Subcutaneous abdominal adipose tissue (tissue), 5 donors: ENCODE data around the gene TFIP11.
A peak's percentile ranks its signal among the peaks of the same experiment; 100 is the strongest.

Source experiments
- H3K27ac ChIP-seq: one replicate; pipeline ENCODE4 v1.7.0; 2013; ENCODE audit warnings: low read depth, mild to moderate bottlenecking, inconsistent platforms, low read length, moderate library complexity
- H3K27me3 ChIP-seq, 5 donors: one replicate each; pipeline ENCODE4 v1.7.0; 2013; ENCODE audit warnings: low read length in 5 of 5, inconsistent platforms in 1 of 5; ENCODE audit not compliant: control insufficient read depth in 5 of 5, insufficient read depth in 4 of 5
- H3K36me3 ChIP-seq, 5 donors: one replicate each; pipeline ENCODE4 v1.7.0; 2013; ENCODE audit warnings: low read length in 5 of 5; ENCODE audit not compliant: control insufficient read depth in 5 of 5, insufficient read depth in 5 of 5
- H3K4me1 ChIP-seq, 5 donors: one replicate each; pipeline ENCODE4 v1.7.0; 2013; ENCODE audit warnings: low read length in 5 of 5, mild to moderate bottlenecking in 3 of 5, moderate library complexity in 1 of 5; ENCODE audit not compliant: control insufficient read depth in 5 of 5, insufficient read depth in 5 of 5
- H3K4me3 ChIP-seq, 5 donors: one replicate each; pipeline ENCODE4 v1.7.0; 2013; ENCODE audit warnings: low read length in 5 of 5, low read depth in 1 of 5
- H3K9ac ChIP-seq, 5 donors: one replicate each; pipeline ENCODE4 v1.7.0; 2013; ENCODE audit warnings: low read length in 5 of 5, mild to moderate bottlenecking in 4 of 5, moderate library complexity in 3 of 5
- H3K9me3 ChIP-seq, 5 donors: one replicate each; pipeline ENCODE4 v1.7.0; 2013; ENCODE audit warnings: low read length in 5 of 5; ENCODE audit not compliant: control insufficient read depth in 5 of 5
- donor health status: healthy.
- donor health status: healthy.
- donor health status: healthy.
- donor health status: healthy.
- donor health status: healthy.

The TFIP11 gene

DNA sequence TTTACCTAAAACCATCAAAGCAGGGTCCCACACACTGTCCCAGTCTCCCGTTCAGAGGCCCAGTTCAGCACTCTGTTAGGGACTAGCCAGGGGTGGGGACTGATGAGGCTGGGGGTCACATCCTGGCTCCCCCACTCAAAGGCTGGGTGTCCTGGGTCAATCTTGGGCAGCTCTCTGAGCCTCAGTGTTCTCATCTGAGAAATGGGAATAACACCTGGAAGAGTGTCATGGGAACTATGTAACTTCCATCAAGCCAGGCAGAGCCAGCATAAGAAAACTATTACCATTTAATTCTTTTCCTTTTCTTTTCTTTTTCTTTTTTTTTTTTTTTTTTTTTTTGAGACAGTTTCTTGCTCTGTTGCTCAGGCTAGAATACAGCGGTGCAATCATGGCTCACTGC is 39.3 kb upstream of the TFIP11 start:
- Histone ChIP-seq H3K4me1 (peaks cover 5 to 73% (median 45%) of the 10 kb centered on the region in 5 donors), H3K9ac (no peak overlapping the region), H3K27me3 (no peaks in the 10 kb centered on the region), H3K4me3 (no peak overlapping the region), H3K36me3 (peaks cover 0 to 5% (median 0%) of the 10 kb centered on the region in 5 donors), H3K9me3 (no peaks in the 10 kb centered on the region), H3K27ac (peak overlapping the region; percentile 63)

DNA sequence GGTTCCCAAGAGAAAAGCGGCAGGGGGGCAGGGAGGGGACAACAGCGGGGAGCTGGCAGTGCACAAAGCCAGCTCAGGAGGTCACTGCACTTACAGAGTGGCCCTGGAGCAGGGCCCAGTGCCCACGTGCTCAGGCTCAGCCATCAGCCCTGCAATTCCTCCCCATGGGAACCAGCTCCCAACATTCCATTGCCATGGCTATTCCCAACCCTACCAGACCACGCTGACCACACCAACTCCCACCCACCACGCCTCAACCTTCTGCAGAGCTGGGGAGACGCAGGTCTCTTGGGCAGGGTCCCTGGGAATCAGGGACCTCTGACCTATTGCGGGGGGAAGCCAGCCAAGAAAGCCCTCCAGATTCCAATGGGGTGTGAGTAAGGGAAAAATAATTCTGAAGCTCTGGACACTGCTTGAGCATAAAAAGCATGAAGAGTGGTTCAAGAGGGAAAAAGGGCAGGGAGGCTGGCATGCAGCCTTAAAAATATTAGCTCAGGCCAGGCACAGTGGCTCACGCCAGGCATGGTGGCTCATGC is 38.3 kb upstream of the TFIP11 start:
- no peaks in the 10 kb centered on the region for H3K9me3 ChIP-seq
- peak overlapping the region in 2 of 5 donors; percentile 21 to 25 for H3K9ac ChIP-seq
- H3K27ac ChIP-seq = peak overlapping the region; percentile 63
- H3K4me3 ChIP-seq = no peak overlapping the region
- H3K36me3 ChIP-seq = peaks cover 0 to 2% (median 0%) of the 10 kb centered on the region in 5 donors
- peaks cover 5 to 75% (median 50%) of the 10 kb centered on the region in 5 donors for H3K4me1 ChIP-seq
- H3K27me3 ChIP-seq = no peaks in the 10 kb centered on the region

DNA sequence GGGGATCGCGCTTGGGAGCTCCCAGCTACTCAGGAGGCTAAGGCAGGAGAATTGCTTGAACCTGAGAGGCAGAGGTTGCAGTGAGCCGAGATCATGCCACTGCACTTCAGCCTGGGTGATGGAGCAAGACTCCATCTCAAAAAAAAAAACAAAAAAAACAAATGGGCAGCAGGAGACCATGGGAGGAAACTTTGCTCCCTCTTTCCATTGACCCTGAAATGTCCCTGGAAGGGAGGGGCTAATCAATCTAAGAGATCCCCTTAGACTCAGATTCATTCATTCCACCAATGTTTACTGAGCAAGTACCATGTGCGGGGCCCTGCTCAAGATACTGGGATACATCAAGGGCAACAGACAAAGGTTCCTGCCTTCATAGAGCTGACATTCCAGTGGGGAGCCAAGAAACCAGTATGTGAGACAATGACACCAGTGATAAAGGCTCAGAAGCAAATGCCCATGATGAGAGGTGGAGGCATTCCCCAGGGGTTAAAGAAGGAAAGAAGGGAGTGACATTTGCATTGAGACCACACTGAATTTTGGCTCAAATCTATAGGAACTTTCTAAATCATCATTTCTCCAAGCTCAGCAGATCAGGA is 37.7 kb upstream of the TFIP11 start:
- Histone ChIP-seq H3K27ac (peak overlapping the region; percentile 63), H3K4me1 (peaks cover 5 to 75% (median 47%) of the 10 kb centered on the region in 5 donors), H3K27me3 (no peaks in the 10 kb centered on the region), H3K9ac (peak overlapping the region in 1 of 5 donors; percentile 21), H3K36me3 (no peaks in the 10 kb centered on the region), H3K9me3 (no peaks in the 10 kb centered on the region), H3K4me3 (no peak overlapping the region)

DNA sequence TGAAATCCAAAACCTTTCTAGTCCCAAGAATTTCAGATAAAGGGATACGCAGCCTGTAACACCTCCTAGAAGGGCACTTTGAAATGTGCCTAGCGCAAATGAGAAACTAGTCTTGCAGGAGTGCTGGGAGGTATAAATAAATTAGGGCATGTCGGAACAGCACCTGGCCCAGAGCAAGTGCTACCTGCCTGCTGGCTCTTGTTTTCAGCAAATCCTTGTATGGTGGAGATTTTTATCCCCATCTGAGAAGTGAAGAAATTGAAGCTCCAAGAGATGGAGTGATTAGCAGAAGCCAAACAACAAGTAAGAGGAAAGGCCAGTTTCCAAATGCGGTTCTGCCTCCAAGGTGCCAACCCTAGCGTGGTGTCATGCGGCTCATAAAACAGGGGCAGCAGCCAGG is 36.7 kb upstream of the TFIP11 start:
- H3K9ac ChIP-seq = no peak overlapping the region

DNA sequence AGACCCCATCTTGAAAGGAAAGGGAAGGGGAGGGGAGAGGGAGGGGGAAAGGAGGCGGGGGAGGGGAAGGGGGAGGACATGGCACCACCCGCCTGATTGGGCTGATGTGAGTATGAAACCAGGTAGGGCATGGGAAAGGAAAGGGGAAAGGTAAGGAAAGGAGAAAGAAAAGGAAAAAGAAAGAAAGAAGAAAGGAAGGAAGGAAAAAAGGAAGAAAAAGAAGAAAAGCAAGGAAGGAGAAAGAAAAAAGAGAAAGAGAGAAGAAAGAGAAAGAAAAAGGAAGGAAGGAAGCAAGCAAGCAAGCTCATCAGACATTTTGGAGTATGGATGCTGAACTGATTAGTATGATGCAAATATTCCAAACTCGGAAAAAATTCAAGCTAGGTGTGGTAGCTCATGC is 36.0 kb upstream of the TFIP11 start:
- Histone ChIP-seq H3K9me3 (no peaks in the 10 kb centered on the region), H3K27me3 (no peaks in the 10 kb centered on the region), H3K36me3 (peaks cover 0 to 3% (median 0%) of the 10 kb centered on the region in 5 donors), H3K4me3 (no peak overlapping the region), H3K4me1 (peaks cover 5 to 74% (median 51%) of the 10 kb centered on the region in 5 donors), H3K9ac (no peak overlapping the region), H3K27ac (no peak overlapping the region)

More for the DNA sequence above, 36.7 kb upstream of the TFIP11 start:
- Histone ChIP-seq H3K36me3 (no peaks in the 10 kb centered on the region), H3K27me3 (no peaks in the 10 kb centered on the region), H3K4me3 (no peak overlapping the region), H3K27ac (no peak overlapping the region), H3K9me3 (no peaks in the 10 kb centered on the region), H3K4me1 (peaks cover 5 to 75% (median 47%) of the 10 kb centered on the region in 5 donors)

DNA sequence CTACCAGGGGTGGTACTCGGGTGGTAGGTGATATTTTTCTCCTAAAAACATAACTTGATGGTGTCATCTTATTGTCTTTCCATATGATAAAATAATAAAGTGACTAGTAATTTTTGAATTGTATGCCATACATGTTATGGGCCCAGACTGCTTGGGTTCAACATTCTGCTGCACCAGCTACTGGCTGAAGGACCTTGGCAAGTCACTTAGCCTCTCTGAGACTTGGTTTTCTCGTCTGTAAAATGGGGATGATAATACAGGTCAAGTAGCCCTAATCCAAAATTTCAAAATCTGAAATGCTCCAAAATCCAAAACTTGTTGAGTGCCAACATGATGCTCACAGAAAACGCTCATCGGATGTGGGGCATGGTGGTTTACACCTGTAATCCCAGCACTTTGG is 35.6 kb upstream of the TFIP11 start:
- peaks cover 0 to 4% (median 3%) of the 10 kb centered on the region in 5 donors for H3K36me3 ChIP-seq
- no peaks in the 10 kb centered on the region for H3K27me3 ChIP-seq
- H3K9ac ChIP-seq = no peak overlapping the region
- no peaks in the 10 kb centered on the region for H3K9me3 ChIP-seq
- H3K27ac ChIP-seq = no peak overlapping the region
- peaks cover 5 to 70% (median 51%) of the 10 kb centered on the region in 5 donors for H3K4me1 ChIP-seq
- H3K4me3 ChIP-seq = no peak overlapping the region

DNA sequence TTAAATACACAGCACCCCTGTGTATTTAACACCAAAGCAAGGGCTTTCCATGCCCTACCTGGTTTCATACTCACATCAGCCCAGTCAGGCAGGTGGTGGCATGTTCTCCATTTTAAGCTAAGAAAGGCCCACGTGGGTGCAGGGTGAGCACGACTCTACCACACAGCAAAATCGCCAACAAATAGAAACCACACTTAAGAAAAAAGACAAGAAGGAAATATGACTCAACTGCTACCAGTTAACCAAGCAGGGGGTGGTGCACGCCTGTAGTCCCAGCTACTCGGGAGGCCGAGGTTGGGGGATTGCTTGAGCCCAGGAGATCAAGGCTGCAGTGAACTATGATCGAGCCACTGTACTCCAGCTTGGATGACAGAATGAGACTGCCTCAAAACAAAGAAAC is 35.2 kb upstream of the TFIP11 start:
- Histone ChIP-seq H3K9me3 (no peaks in the 10 kb centered on the region), H3K27ac (no peak overlapping the region), H3K36me3 (peaks cover 0 to 9% (median 5%) of the 10 kb centered on the region in 5 donors), H3K27me3 (no peaks in the 10 kb centered on the region), H3K9ac (no peak overlapping the region), H3K4me3 (no peak overlapping the region), H3K4me1 (peaks cover 5 to 71% (median 54%) of the 10 kb centered on the region in 5 donors)

DNA sequence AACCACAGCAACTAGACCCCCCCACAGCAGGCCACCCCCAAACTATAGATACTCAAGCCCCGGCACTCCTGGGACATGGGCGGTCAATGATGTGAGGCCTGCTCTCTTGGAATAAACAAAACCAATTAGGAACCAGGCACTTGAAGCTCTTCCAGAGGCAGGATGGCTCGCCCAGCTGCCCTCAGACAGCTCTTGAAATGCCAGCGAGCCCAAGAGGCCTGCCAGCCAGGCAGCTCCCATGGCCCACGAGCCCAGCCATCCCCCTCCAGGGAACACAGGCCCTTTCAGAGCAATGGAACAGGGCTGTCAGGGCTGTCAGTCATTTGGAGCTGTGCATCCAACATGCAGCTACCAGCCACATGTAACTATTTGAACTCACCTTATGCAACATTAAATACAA is 34.0 kb upstream of the TFIP11 start:
- no peaks in the 10 kb centered on the region for H3K27me3 ChIP-seq
- H3K4me3 ChIP-seq = no peak overlapping the region
- H3K9me3 ChIP-seq = no peaks in the 10 kb centered on the region
- peaks cover 5 to 67% (median 49%) of the 10 kb centered on the region in 5 donors for H3K4me1 ChIP-seq
- H3K9ac ChIP-seq = peak overlapping the region in 2 of 5 donors; percentile 11 to 41
- no peak overlapping the region for H3K27ac ChIP-seq
- peaks cover 0 to 16% (median 13%) of the 10 kb centered on the region in 5 donors for H3K36me3 ChIP-seq

DNA sequence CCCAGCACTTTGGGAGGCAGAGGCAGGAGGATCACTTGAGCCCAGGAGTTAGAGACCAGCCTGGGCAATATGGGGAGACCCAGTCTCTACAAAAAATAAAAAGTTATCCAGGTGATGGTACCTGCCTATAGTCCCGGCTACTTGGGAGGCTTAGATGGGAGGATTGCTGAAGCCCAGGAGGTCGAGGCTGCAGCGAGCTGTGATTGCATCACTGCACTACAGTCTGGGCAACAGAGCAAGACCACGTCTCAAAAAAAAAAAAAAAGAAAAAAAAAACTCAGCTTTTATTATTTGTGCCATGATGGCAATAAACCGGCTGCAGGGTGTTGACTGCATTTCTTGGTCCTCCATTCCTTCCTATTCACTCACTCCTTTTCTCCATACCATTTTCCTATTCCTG is 33.6 kb upstream of the TFIP11 start:
- Histone ChIP-seq H3K9ac (peak overlapping the region in 2 of 5 donors; percentile 11 to 41), H3K27ac (no peak overlapping the region), H3K9me3 (no peaks in the 10 kb centered on the region), H3K27me3 (no peaks in the 10 kb centered on the region), H3K4me3 (no peak overlapping the region), H3K4me1 (peaks cover 5 to 63% (median 44%) of the 10 kb centered on the region in 5 donors), H3K36me3 (peaks cover 0 to 21% (median 17%) of the 10 kb centered on the region in 5 donors)

DNA sequence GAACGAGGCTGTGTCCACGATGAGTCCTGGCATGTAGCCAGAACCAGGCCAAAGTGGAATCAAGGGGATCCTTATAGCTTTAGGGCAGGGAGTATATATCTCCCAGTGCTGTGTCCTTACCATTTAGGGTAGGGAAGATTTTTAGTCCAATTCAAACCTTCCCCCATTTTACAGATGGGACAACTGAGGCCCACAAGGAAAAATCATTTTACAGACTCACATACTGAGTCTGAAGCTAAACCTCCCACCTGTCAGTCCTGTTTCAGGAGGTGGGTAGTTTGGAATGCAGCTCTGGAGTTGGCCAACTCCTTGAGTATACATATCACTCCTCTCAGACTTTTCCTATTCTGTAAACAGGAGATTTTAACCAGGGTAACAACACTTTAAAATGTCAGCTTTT is 33.1 kb upstream of the TFIP11 start:
- Histone ChIP-seq H3K4me3 (no peak overlapping the region), H3K27ac (peak overlapping the region; percentile 6), H3K36me3 (peaks cover 0 to 25% (median 22%) of the 10 kb centered on the region in 5 donors), H3K27me3 (no peaks in the 10 kb centered on the region), H3K9ac (no peak overlapping the region), H3K9me3 (no peaks in the 10 kb centered on the region), H3K4me1 (peaks cover under 1 to 58% (median 40%) of the 10 kb centered on the region in 5 donors)
